ENCODE data around the gene ATG7.

GRCh38 chr3:11245827-11246662, 26.2 kb upstream of the ATG7 start:
- TF ChIP-seq, protein P1, sequence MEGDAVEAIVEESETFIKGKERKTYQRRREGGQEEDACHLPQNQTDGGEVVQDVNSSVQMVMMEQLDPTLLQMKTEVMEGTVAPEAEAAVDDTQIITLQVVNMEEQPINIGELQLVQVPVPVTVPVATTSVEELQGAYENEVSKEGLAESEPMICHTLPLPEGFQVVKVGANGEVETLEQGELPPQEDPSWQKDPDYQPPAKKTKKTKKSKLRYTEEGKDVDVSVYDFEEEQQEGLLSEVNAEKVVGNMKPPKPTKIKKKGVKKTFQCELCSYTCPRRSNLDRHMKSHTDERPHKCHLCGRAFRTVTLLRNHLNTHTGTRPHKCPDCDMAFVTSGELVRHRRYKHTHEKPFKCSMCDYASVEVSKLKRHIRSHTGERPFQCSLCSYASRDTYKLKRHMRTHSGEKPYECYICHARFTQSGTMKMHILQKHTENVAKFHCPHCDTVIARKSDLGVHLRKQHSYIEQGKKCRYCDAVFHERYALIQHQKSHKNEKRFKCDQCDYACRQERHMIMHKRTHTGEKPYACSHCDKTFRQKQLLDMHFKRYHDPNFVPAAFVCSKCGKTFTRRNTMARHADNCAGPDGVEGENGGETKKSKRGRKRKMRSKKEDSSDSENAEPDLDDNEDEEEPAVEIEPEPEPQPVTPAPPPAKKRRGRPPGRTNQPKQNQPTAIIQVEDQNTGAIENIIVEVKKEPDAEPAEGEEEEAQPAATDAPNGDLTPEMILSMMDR (IDR thresholded peaks at IDR 0.05; ENCODE audit: low read depth, low read length) = no peak
- TF ChIP-seq POLR2A (IDR thresholded peaks at IDR 0.05; ENCODE audit: extremely low read depth, insufficient read length) (no peak), MAX (IDR thresholded peaks at IDR 0.05; ENCODE audit: low read depth, low read length) (no peak), MYC (IDR thresholded peaks at IDR 0.05; ENCODE audit: low read depth, low read length) (no peak)

Data from NB4 (cell line).